Activated T-helper 1 cell treated with anti-CD3 and anti-CD28 coated beads, Interleukin-12 subunit alpha, Interleukin-12 subunit beta, Interleukin-2, Interleukin-4 antibody, amounts not matched to agents 30 ng/mL and 10 ng/mL and 1 ng/mL, durations not matched to agents 14 hours and 24 hours and 36 hours (primary cell): ENCODE data around the gene MINDY4B. TPM values are rescaled to one million over a fixed set of nuclear protein-coding genes. Genes with fewer than 3 reads are reported as not detected.

Source experiments
- DNase-seq: peaks from one replicate; pipeline ENCODE4 v3.0.0; 2021; ENCODE audit warnings: low spot score
- H3K27ac Mint-ChIP-seq: one replicate; pipeline ENCODE4 v1.8.0; 2021; ENCODE audit warnings: mild to moderate bottlenecking, mixed read lengths
- H3K27me3 Mint-ChIP-seq: one replicate; pipeline ENCODE4 v1.8.0; 2022; ENCODE audit warnings: mild to moderate bottlenecking, moderate library complexity, mixed read lengths; ENCODE audit not compliant: insufficient read depth
- H3K36me3 Mint-ChIP-seq: one replicate; pipeline ENCODE4 v1.8.0; 2021; ENCODE audit warnings: low read depth, mixed read lengths
- H3K4me1 Mint-ChIP-seq: one replicate; pipeline ENCODE4 v1.8.0; 2021; ENCODE audit warnings: low read depth, mixed read lengths
- H3K4me3 Mint-ChIP-seq: one replicate; pipeline ENCODE4 v1.8.0; 2021; ENCODE audit warnings: mild to moderate bottlenecking, moderate library complexity, mixed read lengths
- H3K9me3 Mint-ChIP-seq: one replicate; pipeline ENCODE4 v1.8.0; 2021; ENCODE audit warnings: mixed read lengths
- intact Hi-C: fragments of 100-400 bp; cut with micrococcal nuclease; formaldehyde crosslinking; loops from one replicate; pipeline ENCODE4 v1.15.1; 2024
- total RNA-seq: library from RNA; stranded (reverse); gene quantifications from 2 replicates; pipeline ENCODE4 v1.2.3, GENCODE V29; 2022

The MINDY4B gene
- total RNA-seq, 1 donor from 2014 or later, result not detected

- Mint-ChIP-seq H3K27ac (no peak overlapping the region), H3K4me3 (no peak overlapping the region), H3K27me3 (peaks cover 8% of the 10 kb centered on the region), H3K4me1 (no peaks in the 10 kb centered on the region), H3K9me3 (no peaks in the 10 kb centered on the region), H3K36me3 (no peaks in the 10 kb centered on the region)
- intact Hi-C loops, result no loop called here
- no peak for DNase-seq
These were observed 14.9 kb downstream of the MINDY4B start for GRCh38 chr3:150890295-150890694.

- Mint-ChIP-seq H3K4me1 (no peaks in the 10 kb centered on the region), H3K9me3 (no peaks in the 10 kb centered on the region), H3K27ac (no peak overlapping the region), H3K27me3 (peaks cover 11% of the 10 kb centered on the region), H3K4me3 (no peak overlapping the region), H3K36me3 (no peaks in the 10 kb centered on the region)
- intact Hi-C loops, result no loop called here
- DNase-seq, result no peak
These were observed 16.1 kb downstream of the MINDY4B start for GRCh38 chr3:150889106-150889505.

GRCh38 chr3:150887031-150887430, 18.2 kb downstream of the MINDY4B start:
- intact Hi-C loops, result no loop called here
- Mint-ChIP-seq H3K27ac (no peak overlapping the region), H3K27me3 (peaks cover 17% of the 10 kb centered on the region), H3K36me3 (no peaks in the 10 kb centered on the region), H3K4me3 (no peak overlapping the region), H3K4me1 (no peaks in the 10 kb centered on the region), H3K9me3 (no peaks in the 10 kb centered on the region)
- no peak for DNase-seq

GRCh38 chr3:150885535-150885934, 19.7 kb downstream of the MINDY4B start:
- no peaks in the 10 kb centered on the region for H3K36me3 Mint-ChIP-seq
- no peak overlapping the region for H3K27ac Mint-ChIP-seq
- H3K4me3 Mint-ChIP-seq, result no peak overlapping the region
- no peaks in the 10 kb centered on the region for H3K9me3 Mint-ChIP-seq
- intact Hi-C loops, result no loop called here
- DNase-seq, result no peak
- H3K27me3 Mint-ChIP-seq, result peaks cover 19% of the 10 kb centered on the region
- H3K4me1 Mint-ChIP-seq, result no peaks in the 10 kb centered on the region

GRCh38 chr3:150878996-150879575, 26.2 kb downstream of the MINDY4B start:
- intact Hi-C loops, result no loop called here
- Mint-ChIP-seq H3K4me1 (no peaks in the 10 kb centered on the region), H3K9me3 (no peaks in the 10 kb centered on the region), H3K27ac (no peak overlapping the region), H3K27me3 (peaks cover 11% of the 10 kb centered on the region), H3K4me3 (no peak overlapping the region), H3K36me3 (no peaks in the 10 kb centered on the region)
- no peak for DNase-seq

- Mint-ChIP-seq H3K36me3 (no peaks in the 10 kb centered on the region), H3K9me3 (no peaks in the 10 kb centered on the region), H3K27ac (no peak overlapping the region), H3K4me1 (no peaks in the 10 kb centered on the region), H3K4me3 (no peak overlapping the region), H3K27me3 (peaks cover 8% of the 10 kb centered on the region)
- intact Hi-C loops, result no loop called here
- DNase-seq, result no peak
These were observed 26.9 kb downstream of the MINDY4B start for GRCh38 chr3:150878290-150878689.

- Mint-ChIP-seq H3K4me1 (no peaks in the 10 kb centered on the region), H3K9me3 (no peaks in the 10 kb centered on the region), H3K27ac (no peak overlapping the region), H3K36me3 (no peaks in the 10 kb centered on the region), H3K27me3 (peaks cover 6% of the 10 kb centered on the region), H3K4me3 (no peak overlapping the region)
- intact Hi-C loops, result no loop called here
- no peak for DNase-seq
These were observed 27.9 kb downstream of the MINDY4B start for GRCh38 chr3:150877303-150877702.

- no peaks in the 10 kb centered on the region for H3K9me3 Mint-ChIP-seq
- no peaks in the 10 kb centered on the region for H3K36me3 Mint-ChIP-seq
- DNase-seq, result no peak
- H3K27ac Mint-ChIP-seq, result no peak overlapping the region
- H3K4me1 Mint-ChIP-seq, result no peaks in the 10 kb centered on the region
- no peak overlapping the region for H3K4me3 Mint-ChIP-seq
- intact Hi-C loops, result no loop called here
- H3K27me3 Mint-ChIP-seq, result peaks cover 2% of the 10 kb centered on the region
These were observed 28.5 kb downstream of the MINDY4B start for GRCh38 chr3:150876611-150877265.

GRCh38 chr3:150875548-150875947, 29.7 kb downstream of the MINDY4B start:
- no peaks in the 10 kb centered on the region for H3K4me1 Mint-ChIP-seq

GRCh38 chr3:150874666-150875219, 30.5 kb downstream of the MINDY4B start:
- Mint-ChIP-seq H3K36me3 (no peaks in the 10 kb centered on the region), H3K4me1 (no peaks in the 10 kb centered on the region), H3K9me3 (no peaks in the 10 kb centered on the region), H3K4me3 (no peak overlapping the region), H3K27me3 (peaks cover 4% of the 10 kb centered on the region), H3K27ac (no peak overlapping the region)
- intact Hi-C loops, result no loop called here
- no peak for DNase-seq

More at GRCh38 chr3:150875548-150875947, 29.7 kb downstream of the MINDY4B start:
- H3K36me3 Mint-ChIP-seq, result no peaks in the 10 kb centered on the region
- no peak overlapping the region for H3K27ac Mint-ChIP-seq
- no peak for DNase-seq
- H3K9me3 Mint-ChIP-seq, result no peaks in the 10 kb centered on the region
- no peak overlapping the region for H3K4me3 Mint-ChIP-seq
- peaks cover 3% of the 10 kb centered on the region for H3K27me3 Mint-ChIP-seq
- intact Hi-C loops, result no loop called here

- no peak for DNase-seq
- Mint-ChIP-seq H3K27ac (no peak overlapping the region), H3K9me3 (no peaks in the 10 kb centered on the region), H3K4me1 (no peaks in the 10 kb centered on the region), H3K36me3 (no peaks in the 10 kb centered on the region), H3K4me3 (no peak overlapping the region), H3K27me3 (peaks cover 10% of the 10 kb centered on the region)
- intact Hi-C loops, result no loop called here
These were observed 34.0 kb downstream of the MINDY4B start for GRCh38 chr3:150871192-150871591.

- Mint-ChIP-seq H3K27me3 (peaks cover 12% of the 10 kb centered on the region), H3K4me3 (no peak overlapping the region), H3K9me3 (no peaks in the 10 kb centered on the region), H3K4me1 (peaks cover 2% of the 10 kb centered on the region), H3K27ac (no peak overlapping the region), H3K36me3 (no peaks in the 10 kb centered on the region)
- no peak for DNase-seq
- intact Hi-C loops, result no loop called here
These were observed 34.8 kb downstream of the MINDY4B start for GRCh38 chr3:150870406-150870805.

- no peak overlapping the region for H3K4me3 Mint-ChIP-seq
- H3K27me3 Mint-ChIP-seq, result peaks cover 12% of the 10 kb centered on the region
- H3K9me3 Mint-ChIP-seq, result no peaks in the 10 kb centered on the region
- DNase-seq, result no peak
- H3K36me3 Mint-ChIP-seq, result no peaks in the 10 kb centered on the region
- H3K4me1 Mint-ChIP-seq, result peaks cover 11% of the 10 kb centered on the region
- no peak overlapping the region for H3K27ac Mint-ChIP-seq
- intact Hi-C loops, result loop anchor here (5.0 to 10.0 kb wide), 2 partner anchors 321 to 463 kb away; partner anchors contain the start of genes EIF2A, SERP1 and TSC22D2
These were observed 37.0 kb downstream of the MINDY4B start for GRCh38 chr3:150868282-150868681.
